Liver (tissue), 3 donors: Measurements from ENCODE around the gene ERO1B.

Source experiments
- TAF1 ChIP-seq: conservative IDR thresholded peaks from 2 replicates; pipeline ENCODE4 v1.6.1; 2016; ENCODE audit warnings: antibody characterized with exemption, mild to moderate bottlenecking
- YY1 ChIP-seq: IDR thresholded peaks from 2 replicates; pipeline ENCODE4 v1.6.1; 2016; ENCODE audit warnings: antibody characterized with exemption, mild to moderate bottlenecking
- TF ChIP-seq, protein P1 (sequence below): fragments of 150-350 bp; IDR thresholded peaks from 2 replicates; pipeline ENCODE4 v1.5.1; 2017; ENCODE audit warnings: improper control_type of control experiment, low read depth, low read length; ENCODE audit not compliant: missing input control
- TF ChIP-seq, protein P2 (sequence below): IDR thresholded peaks from 2 replicates; pipeline ENCODE4 v1.6.1; 2016; ENCODE audit warnings: antibody characterized with exemption
- TF ChIP-seq, protein P3 (sequence below): IDR thresholded peaks from 2 replicates; pipeline ENCODE4 v1.6.1; 2016; ENCODE audit warnings: antibody characterized with exemption
- donor health status: healthy.
- donor health status: healthy.

DNA sequence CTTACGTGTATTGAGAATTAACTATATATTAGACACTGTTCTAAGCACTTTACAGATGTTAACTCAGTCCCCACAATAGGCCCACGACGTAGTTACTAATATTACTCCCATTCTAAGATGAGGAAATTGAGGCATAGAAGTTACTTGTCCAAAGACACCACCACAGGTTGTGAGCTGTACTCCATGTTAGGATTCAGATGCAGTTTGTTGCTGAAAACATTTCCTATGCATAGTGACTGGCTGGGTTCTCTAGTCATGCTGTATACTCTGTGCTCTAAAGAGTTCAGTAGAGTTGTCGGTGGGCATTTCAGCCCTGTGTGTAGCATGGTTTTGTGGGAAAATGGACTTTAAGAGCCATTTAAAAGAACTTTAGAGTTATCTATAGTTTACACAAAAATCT, 74.2 kb downstream of the ERO1B start:
- TF ChIP-seq, protein P1, sequence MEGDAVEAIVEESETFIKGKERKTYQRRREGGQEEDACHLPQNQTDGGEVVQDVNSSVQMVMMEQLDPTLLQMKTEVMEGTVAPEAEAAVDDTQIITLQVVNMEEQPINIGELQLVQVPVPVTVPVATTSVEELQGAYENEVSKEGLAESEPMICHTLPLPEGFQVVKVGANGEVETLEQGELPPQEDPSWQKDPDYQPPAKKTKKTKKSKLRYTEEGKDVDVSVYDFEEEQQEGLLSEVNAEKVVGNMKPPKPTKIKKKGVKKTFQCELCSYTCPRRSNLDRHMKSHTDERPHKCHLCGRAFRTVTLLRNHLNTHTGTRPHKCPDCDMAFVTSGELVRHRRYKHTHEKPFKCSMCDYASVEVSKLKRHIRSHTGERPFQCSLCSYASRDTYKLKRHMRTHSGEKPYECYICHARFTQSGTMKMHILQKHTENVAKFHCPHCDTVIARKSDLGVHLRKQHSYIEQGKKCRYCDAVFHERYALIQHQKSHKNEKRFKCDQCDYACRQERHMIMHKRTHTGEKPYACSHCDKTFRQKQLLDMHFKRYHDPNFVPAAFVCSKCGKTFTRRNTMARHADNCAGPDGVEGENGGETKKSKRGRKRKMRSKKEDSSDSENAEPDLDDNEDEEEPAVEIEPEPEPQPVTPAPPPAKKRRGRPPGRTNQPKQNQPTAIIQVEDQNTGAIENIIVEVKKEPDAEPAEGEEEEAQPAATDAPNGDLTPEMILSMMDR, result no peak
- TF ChIP-seq, protein P2, sequence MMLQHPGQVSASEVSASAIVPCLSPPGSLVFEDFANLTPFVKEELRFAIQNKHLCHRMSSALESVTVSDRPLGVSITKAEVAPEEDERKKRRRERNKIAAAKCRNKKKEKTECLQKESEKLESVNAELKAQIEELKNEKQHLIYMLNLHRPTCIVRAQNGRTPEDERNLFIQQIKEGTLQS, result no peak
- TF ChIP-seq, protein P3, sequence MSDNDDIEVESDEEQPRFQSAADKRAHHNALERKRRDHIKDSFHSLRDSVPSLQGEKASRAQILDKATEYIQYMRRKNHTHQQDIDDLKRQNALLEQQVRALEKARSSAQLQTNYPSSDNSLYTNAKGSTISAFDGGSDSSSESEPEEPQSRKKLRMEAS, result no peak
- TF ChIP-seq YY1, result no peak
- no peak for TF ChIP-seq TAF1
